A549 (cell line): ENCODE data around the gene PUS1. TPM values are rescaled to one million over a fixed set of nuclear protein-coding genes. Genes with fewer than 3 reads are reported as not detected.
"Not testable (repeated sequence)": the region's sequence is repeated elsewhere in the genome, so short reads cannot be mapped to it uniquely, and the experiment has no call there.

Experiments
- ATAC-seq, 2 experiments: fragments of 200-7000 bp in 1 of 2; fragments of >200 bp in 1 of 2; cut with Nextera tagmentation in 1 of 2; cut with Tn5 transposase in 1 of 2; 3 replicates each; pipeline versions ENCODE4 v1.8.0 to v1.9.1; 2018 to 2020; ENCODE audit warnings: mild to moderate bottlenecking in 1 of 2, moderate library complexity in 1 of 2
- CTCF ChIA-PET: fragments of 300-600 bp; sonication (Branson Sonifier 250); formaldehyde crosslinking; extraction: SDS; loops from one replicate; lab custom pipeline; 2021; ENCODE audit warnings: antibody characterized with exemption, inconsistent platforms; lab: Yijun Ruan, JAX
- POLR2A ChIA-PET: fragments of 350-600 bp; formaldehyde crosslinking; extraction: SDS; loops from one replicate; lab custom pipeline; 2021; ENCODE audit warnings: antibody characterized with exemption, inconsistent platforms; lab: Yijun Ruan, JAX
- DNase-seq, 2 experiments: peaks; one replicate each; pipeline versions ENCODE4 v3.0.0 to v3.0.0-alpha.2; 2011 to 2016; ENCODE audit warnings: low read depth in 1 of 2, low spot score in 1 of 2
- FAIRE-seq: peaks from 2 replicates; lab custom pipeline; 2011; peaks lifted over from hg19 to GRCh38; lab: Jason Lieb, UNC
- H3K27ac ChIP-seq, 2 experiments: fragments of >200 bp; sonication (Bioruptor Twin); formaldehyde crosslinking; 3 replicates each; pipeline ENCODE4 v1.5.1; 2016 to 2017
- H3K4me1 ChIP-seq: fragments of >200 bp; sonication (Bioruptor Twin); formaldehyde crosslinking; 3 replicates; pipeline ENCODE4 v1.6.1; 2016
- H3K4me2 ChIP-seq: fragments of >200 bp; sonication (Bioruptor Twin); formaldehyde crosslinking; 3 replicates; pipeline ENCODE4 v1.6.1; 2016
- H3K4me3 ChIP-seq: fragments of >200 bp; sonication (Bioruptor Twin); formaldehyde crosslinking; 3 replicates; pipeline ENCODE4 v1.5.1; 2016
- H3K9me3 ChIP-seq: fragments of >200 bp; sonication (Bioruptor Twin); formaldehyde crosslinking; 3 replicates; pipeline ENCODE4 v1.6.1; 2016
- CEBPB ChIP-seq, 2 experiments: fragments of >200 bp in 1 of 2; sonication (Bioruptor Twin) in 1 of 2; formaldehyde crosslinking in 1 of 2; IDR thresholded peaks; 2 replicates each; pipeline ENCODE4 v1.6.1; 2012 to 2016
- EHMT2 ChIP-seq: fragments of 200-600 bp; sonication (generic); IDR thresholded peaks from 2 replicates; pipeline ENCODE4 v1.6.1; 2016; ENCODE audit warnings: antibody characterized with exemption, low read depth, mild to moderate bottlenecking, moderate library complexity
- ELK1 ChIP-seq: fragments of 150-350 bp; IDR thresholded peaks from 2 replicates; pipeline ENCODE4 v1.6.1; 2014; ENCODE audit warnings: low read depth, mild to moderate bottlenecking, low read length
- FOSB ChIP-seq: fragments of 250-450 bp; sonication (Bioruptor Pico); IDR thresholded peaks from 2 replicates; pipeline ENCODE4 v1.5.0; 2020; ENCODE audit warnings: mild to moderate bottlenecking, moderate library complexity
- GATA3 ChIP-seq: IDR thresholded peaks from 2 replicates; pipeline ENCODE4 v1.6.1; 2012; ENCODE audit warnings: borderline replicate concordance
- HEYL ChIP-seq: fragments of 250-450 bp; sonication (Bioruptor Pico); IDR thresholded peaks from 2 replicates; pipeline ENCODE4 v1.8.0; 2021; ENCODE audit warnings: mild to moderate bottlenecking, moderate library complexity
- HOXB13 ChIP-seq: fragments of 250-450 bp; sonication (Bioruptor Pico); IDR thresholded peaks from 2 replicates; pipeline ENCODE4 v1.5.0; 2020; ENCODE audit warnings: low read depth, mild to moderate bottlenecking, moderate library complexity
- JUN ChIP-seq, 2 experiments: fragments of >200 bp; sonication (Bioruptor Twin); formaldehyde crosslinking; IDR thresholded peaks; 2 replicates in 1 of 2; 3 replicates in 1 of 2; pipeline ENCODE4 v1.6.1; 2016 to 2017
- JUNB ChIP-seq: fragments of >200 bp; sonication (Bioruptor Twin); formaldehyde crosslinking; IDR thresholded peaks from 2 replicates; pipeline ENCODE4 v1.6.1; 2016
- MAFK ChIP-seq: fragments of 450-650 bp; IDR thresholded peaks from 2 replicates; pipeline ENCODE4 v1.6.1; 2014; ENCODE audit not compliant: partially characterized antibody
- MAX ChIP-seq: IDR thresholded peaks from 2 replicates; pipeline ENCODE4 v1.6.1; 2012
- NFE2L2 ChIP-seq: fragments of 150-350 bp; conservative IDR thresholded peaks from 2 replicates; pipeline ENCODE4 v1.6.1; 2014; ENCODE audit warnings: low read length
- NPAS2 ChIP-seq: fragments of 250-450 bp; sonication (Bioruptor Pico); IDR thresholded peaks from 2 replicates; pipeline ENCODE4 v1.8.0; 2022; ENCODE audit warnings: mild to moderate bottlenecking, moderate library complexity, borderline replicate concordance
- PHF8 ChIP-seq: fragments of 200-600 bp; sonication (generic); IDR thresholded peaks from 2 replicates; pipeline ENCODE4 v1.6.1; 2016; ENCODE audit warnings: low read depth, mild to moderate bottlenecking, antibody characterized with exemption, moderate library complexity, borderline replicate concordance
- POLR2AphosphoS2 ChIP-seq: conservative IDR thresholded peaks from 2 replicates; pipeline ENCODE4 v1.6.1; 2012; ENCODE audit warnings: low read length, improper control_type of control experiment, inconsistent platforms
- RAD21 ChIP-seq, 2 experiments: fragments of >200 bp in 1 of 2; sonication (Bioruptor Twin) in 1 of 2; formaldehyde crosslinking in 1 of 2; IDR thresholded peaks in 1 of 2; conservative IDR thresholded peaks in 1 of 2; 2 replicates in 1 of 2; 3 replicates in 1 of 2; pipeline ENCODE4 v1.6.1; 2012 to 2018; ENCODE audit warnings: inconsistent platforms in 1 of 2
- RARB ChIP-seq: fragments of 250-450 bp; sonication (Bioruptor Pico); IDR thresholded peaks from 2 replicates; pipeline ENCODE4 v1.8.0; 2021; ENCODE audit warnings: mild to moderate bottlenecking, moderate library complexity
- RNF2 ChIP-seq: fragments of 200-600 bp; sonication (generic); IDR thresholded peaks from 2 replicates; pipeline ENCODE4 v1.6.1; 2016; ENCODE audit warnings: low read depth, mild to moderate bottlenecking, antibody characterized with exemption, moderate library complexity, borderline replicate concordance
- SMC3 ChIP-seq: fragments of >200 bp; sonication (Bioruptor Twin); formaldehyde crosslinking; IDR thresholded peaks from 3 replicates; pipeline ENCODE4 v1.6.1; 2018; ENCODE audit warnings: inconsistent platforms
- SREBF2 ChIP-seq: fragments of 450-650 bp; IDR thresholded peaks from 2 replicates; pipeline ENCODE4 v1.6.1; 2014; ENCODE audit warnings: mild to moderate bottlenecking, moderate library complexity
- WGBS: methylation state at CpG from one replicate; pipeline ENCODE4 v1.1.6; 2017; ENCODE audit errors: missing lambda C conversion rate; 5-methylcytosine and 5-hydroxymethylcytosine counted together
- polyA plus RNA-seq, 4 experiments: library from polyadenylated mRNA; depleted of rRNA in 3 of 4; stranded (reverse); fragments of >200 nt; fragmentation: RNase III in 1 of 4; extraction: RNeasy Plus Mini Kit Qiagen cat#74134 plus additional on column Dnase treatment in 1 of 4; gene quantifications; 2 replicates in 3 of 4; 3 replicates in 1 of 4; pipeline ENCODE4 v1.2.3, GENCODE V29; 2011 to 2017

Gene PUS1
- polyA plus RNA-seq, 2 of the 4 experiments (the other 2 are of a cell fraction): 51.1 to 62.8 TPM

GRCh38 chr12:131983026-131983425, 54.0 kb downstream of the PUS1 start:
- WGBS: 92% methylated on average over 6 of the region's 6 CpGs
- CTCF ChIA-PET: interaction anchor here (0.6 to 1.5 kb wide), 5 partner anchors 9 to 133 kb away, joined by 3 to 4 read pairs (median 3); no protein-coding TSS in a partner anchor
- TF ChIP-seq GATA3 (no peak), POLR2AphosphoS2 (no peak), RAD21 (conservative IDR thresholded peaks at IDR 0.05 in 1 of 2, IDR thresholded peaks at IDR 0.05 in 1 of 2) (no peak), ELK1 (no peak), PHF8 (no peak), CEBPB (IDR thresholded peaks at IDR 0.05) (no peak), SMC3 (no peak)
- TF ChIP-seq, all 56 proteins: peak for 0
- Histone ChIP-seq H3K9me3 (no peaks in the 10 kb centered on the region), H3K4me3 (no peak overlapping the region), H3K4me1 (peaks cover 11% of the 10 kb centered on the region), H3K4me2 (no peak overlapping the region), H3K27ac (no peak overlapping the region)
- POLR2A ChIA-PET: no interaction called here
- FAIRE-seq (no peak), DNase-seq (no peak), ATAC-seq (no peak)

GRCh38 chr12:131983554-131983953, 54.5 kb downstream of the PUS1 start:
- H3K4me1 ChIP-seq: peaks cover 11% of the 10 kb centered on the region
- CTCF ChIA-PET: interaction anchor here (0.9 to 1.2 kb wide), 2 partner anchors 17 to 132 kb away, joined by 3 read pairs; no protein-coding TSS in a partner anchor
- no peak overlapping the region for H3K4me3 ChIP-seq
- FAIRE-seq (no peak), ATAC-seq (no peak), DNase-seq (no peak)
- 84% methylated on average over 6 of the region's 6 CpGs for WGBS
- POLR2A ChIA-PET: no interaction called here
- H3K27ac ChIP-seq: no peak overlapping the region
- no peak overlapping the region for H3K4me2 ChIP-seq
- no peaks in the 10 kb centered on the region for H3K9me3 ChIP-seq
- TF ChIP-seq ELK1: no peak
- TF ChIP-seq HEYL: no peak
- no peak for TF ChIP-seq MAFK
- no peak for TF ChIP-seq MAX
- no peak for TF ChIP-seq HOXB13 (CRISPR knock-in tag)
- TF ChIP-seq JUN (IDR thresholded peaks at IDR 0.05): no peak
- TF ChIP-seq NPAS2 (CRISPR knock-in tag): no peak
- no peak for TF ChIP-seq JUNB
- TF ChIP-seq NFE2L2: no peak
- TF ChIP-seq FOSB (CRISPR knock-in tag): no peak
- no peak for TF ChIP-seq CEBPB (IDR thresholded peaks at IDR 0.05)
- no peak for TF ChIP-seq POLR2AphosphoS2
- TF ChIP-seq RARB (CRISPR knock-in tag): no peak
- no peak for TF ChIP-seq RNF2

- H3K4me3 ChIP-seq: no peak overlapping the region
- no peak overlapping the region for H3K4me2 ChIP-seq
- no peak for TF ChIP-seq SREBF2
- no peak for TF ChIP-seq EHMT2
- no peaks in the 10 kb centered on the region for H3K9me3 ChIP-seq
- no peak overlapping the region for H3K27ac ChIP-seq
- H3K4me1 ChIP-seq: peaks cover 11% of the 10 kb centered on the region
- WGBS: 93% methylated on average over 3 of the region's 3 CpGs
- no peak for ATAC-seq
- ChIA-PET POLR2A (no interaction called here), CTCF (no interaction called here)
- no peak for DNase-seq
- FAIRE-seq: no peak
Observed at GRCh38 chr12:131984334-131984733, 55.3 kb downstream of the PUS1 start.

GRCh38 chr12:131985510-131985875, 56.4 kb downstream of the PUS1 start:
- 94% methylated on average over 11 of the region's 11 CpGs for whole genome bisulfite sequencing
- H3K4me3 ChIP-seq, H3K27ac ChIP-seq, POLR2A ChIA-PET, H3K4me2 ChIP-seq, DNase-seq, ATAC-seq, H3K9me3 ChIP-seq, FAIRE-seq, CTCF ChIA-PET: not testable (repeated sequence)
- H3K4me1 ChIP-seq: peaks cover 11% of the 10 kb centered on the region
